GM12878 (cell line): Measurements from ENCODE around the gene SSR2. TPM values are rescaled to one million over a fixed set of nuclear protein-coding genes. Genes with fewer than 3 reads are reported as not detected.

Source experiments
- ATAC-seq: fragments of 200-7000 bp; cut with Tn5 transposase; 3 replicates; pipeline ENCODE4 v1.9.1; 2020; ENCODE audit warnings: mild to moderate bottlenecking, moderate library complexity
- BruUV-seq: library from RNA; stranded (reverse); fragments of 400-500 nt; replicated peaks from 2 replicates; lab custom pipeline; 2021; lab: Mats Ljungman, UMichigan
- CTCF ChIA-PET: fragments of 300-600 bp; sonication (Branson Sonifier 250); formaldehyde crosslinking; extraction: SDS; loops from one replicate; lab custom pipeline; 2021; ENCODE audit warnings: inconsistent platforms; lab: Yijun Ruan, JAX
- POLR2A ChIA-PET: fragments of 350-600 bp; formaldehyde crosslinking; extraction: SDS; loops from one replicate; lab custom pipeline; 2021; ENCODE audit warnings: inconsistent platforms; lab: Charles Lee
- RAD21 ChIA-PET: fragments of 300-600 bp; sonication (Branson Sonifier 250); formaldehyde crosslinking; loops from one replicate; lab custom pipeline; 2023; ENCODE audit warnings: antibody characterized with exemption; ENCODE audit not compliant: unreplicated experiment; lab: Charles Lee
- SMC1A ChIA-PET: fragments of 300-600 bp; sonication (Branson Sonifier 250); formaldehyde crosslinking; loops from one replicate; lab custom pipeline; 2023; ENCODE audit not compliant: unreplicated experiment, uncharacterized antibody; lab: Charles Lee
- DNase-seq: peaks from one replicate; pipeline ENCODE4 v3.0.0-alpha.2; 2011; ENCODE audit warnings: low read depth, low spot score
- FAIRE-seq: peaks from 3 replicates; lab custom pipeline; 2011; peaks lifted over from hg19 to GRCh38; lab: Jason Lieb, UNC
- H2AFZ ChIP-seq: 2 replicates; pipeline ENCODE4 v1.6.0; 2011; ENCODE audit warnings: low read depth, low read length, control low read depth; ENCODE audit not compliant: control insufficient read depth
- H3K27ac ChIP-seq: 2 replicates; pipeline ENCODE4 v1.5.1; 2011; ENCODE audit warnings: control low read depth; ENCODE audit not compliant: control insufficient read depth, insufficient read depth
- H3K27me3 ChIP-seq, 2 experiments: replicated peaks in 1 of 2; 2 replicates each; pipeline versions ENCODE4 v1.6.0 to v1.6.1; 2011; ENCODE audit warnings: low read length in 1 of 2; ENCODE audit not compliant: control insufficient read depth in 2 of 2, insufficient read depth in 2 of 2
- H3K36me3 ChIP-seq, 2 experiments: 2 replicates each; pipeline ENCODE4 v1.5.1; 2011; ENCODE audit warnings: low read length in 1 of 2; ENCODE audit not compliant: control insufficient read depth in 2 of 2, insufficient read depth in 2 of 2
- H3K4me1 ChIP-seq: 2 replicates; pipeline ENCODE4 v1.6.1; 2011; ENCODE audit warnings: mild to moderate bottlenecking, low read length, moderate library complexity, mixed read lengths; ENCODE audit not compliant: control insufficient read depth, insufficient read depth
- H3K4me2 ChIP-seq: 2 replicates; pipeline ENCODE4 v1.6.0; 2011; ENCODE audit warnings: control low read depth; ENCODE audit not compliant: control insufficient read depth, insufficient read depth
- H3K4me3 ChIP-seq: fragments of 200-600 bp; sonication (generic); 2 replicates; pipeline ENCODE4 v1.5.1; 2016
- H3K79me2 ChIP-seq: 2 replicates; pipeline ENCODE4 v1.6.0; 2011; ENCODE audit warnings: low read length; ENCODE audit not compliant: control insufficient read depth, insufficient read depth
- H3K9ac ChIP-seq: 2 replicates; pipeline ENCODE4 v1.8.0; 2011; ENCODE audit warnings: low read length, control low read depth, mixed read lengths; ENCODE audit not compliant: control insufficient read depth, insufficient read depth
- H3K9me3 ChIP-seq: replicated peaks from 3 replicates; pipeline ENCODE4 v1.5.1; 2011; ENCODE audit warnings: mild to moderate bottlenecking, low read length; ENCODE audit not compliant: control insufficient read depth, insufficient read depth
- H4K20me1 ChIP-seq: 2 replicates; pipeline ENCODE4 v1.6.0; 2011; ENCODE audit not compliant: control insufficient read depth, insufficient read depth
- EP300 ChIP-seq, 2 experiments: fragments of 150-350 bp in 1 of 2; IDR thresholded peaks; 2 replicates each; pipeline ENCODE4 v1.6.1; 2011 to 2012; ENCODE audit warnings: low read depth in 2 of 2, low read length in 2 of 2, borderline replicate concordance in 1 of 2, improper control_type of control experiment in 1 of 2, inconsistent platforms in 1 of 2; ENCODE audit not compliant: control insufficient read depth in 1 of 2
- NBN ChIP-seq: fragments of 450-650 bp; IDR thresholded peaks from 2 replicates; pipeline ENCODE4 v1.6.1; 2016
- SMAD5 ChIP-seq: IDR thresholded peaks from 2 replicates; pipeline ENCODE4 v1.6.1; 2016; ENCODE audit warnings: antibody characterized with exemption, low read depth
- SPI1 ChIP-seq: IDR thresholded peaks from 2 replicates; pipeline ENCODE4 v1.6.1; 2011; ENCODE audit warnings: low read depth, mild to moderate bottlenecking, low read length, moderate library complexity, borderline replicate concordance; ENCODE audit not compliant: insufficient read depth
- WGBS: methylation state at CpG from one replicate; pipeline ENCODE4 v1.1.6; 2016; ENCODE audit warnings: low lambda C conversion rate; ENCODE audit not compliant: insufficient replicate concordance, insufficient coverage; ENCODE audit errors: missing lambda C conversion rate; 5-methylcytosine and 5-hydroxymethylcytosine counted together
- in situ Hi-C: fragments of 300-500 bp; cut with MboI; formaldehyde crosslinking; loops from 9 replicates; pipeline ENCODE4 v1.14.3; 2018; ENCODE audit warnings: mixed read lengths
- intact Hi-C: fragments of 100-400 bp; cut with micrococcal nuclease; formaldehyde crosslinking; loops from one replicate; pipeline ENCODE4 v1.14.2; 2022; ENCODE audit not compliant: unreplicated experiment
- polyA plus RNA-seq, 11 experiments: library from polyadenylated mRNA; depleted of rRNA in 4 of 11; unstranded in 6 of 11; stranded (reverse) in 5 of 11; fragments of >200 nt; fragmentation: Nextera tagmentation in 4 of 11; fragmentation: Illumina TruSeq in 1 of 11; extraction: Ambion mirVana in 4 of 11; extraction: Trizol in 1 of 11; gene quantifications; 1 replicate in 1 of 11; 2 replicates in 10 of 11; pipeline versions ENCODE4 v1.2.1 to v1.2.3, GENCODE V29; 2011 to 2016; ENCODE audit warnings: inconsistent platforms in 2 of 11, missing spikeins in 2 of 11, low read depth in 1 of 11
- total RNA-seq, 4 experiments: library from RNA; depleted of rRNA in 3 of 4; stranded (reverse); fragments of >200 nt in 3 of 4; fragmentation: Illumina TruSeq in 1 of 4; extraction: Trizol in 1 of 4; gene quantifications; 2 replicates each; pipeline versions ENCODE4 v1.2.1 to v1.2.3, GENCODE V29; 2013 to 2021

Gene SSR2
- total and polyA plus RNA-seq, 10 of the 15 experiments (the other 5 are each of a cell fraction or from before 2014, with no cell fraction given), result 207 to 553 (median 315) TPM

GRCh38 chr1:156055281-156056048, 34.7 kb upstream of the SSR2 start:
- ATAC-seq (peak; percentile 1; the same call in 1 of the 3 replicates), FAIRE-seq (no peak), DNase-seq (no peak)
- Histone ChIP-seq H3K4me3 (peak overlapping the region; percentile 93), H3K27me3 (no peaks in the 10 kb centered on the region), H4K20me1 (no peaks in the 10 kb centered on the region), H3K9me3 (no peaks in the 10 kb centered on the region)
- in situ Hi-C loops (no loop called here), intact Hi-C loops (loop anchor here (2.0 to 10.0 kb wide), 3 partner anchors 35 to 201 kb away; partner anchors contain the start of genes GON4L, SSR2 and SYT11)
- SMC1A ChIA-PET, result interaction anchor here (1.0 to 2.3 kb wide), 2 partner anchors 11 to 117 kb away, joined by 4 to 7 read pairs; no protein-coding TSS in a partner anchor
- 19% methylated on average over 17 of the region's 17 CpGs for WGBS
- 0 out of 2 replicates have a peak, but pooled peaks have one; percentile 31 for TF ChIP-seq SMAD5
- no peak for TF ChIP-seq EP300 (IDR thresholded peaks at IDR 0.05; ENCODE audit: borderline replicate concordance in 1 of 2, control insufficient read depth in 1 of 2, low read depth in 2 of 2, low read length in 2 of 2)
- no peak for TF ChIP-seq NBN
- peak; percentile 85; the same call in 1 of the 2 replicates for TF ChIP-seq SPI1
- TF ChIP-seq, all 136 proteins: peak for 2
- ChIA-PET CTCF (interaction anchor here (1.2 to 3.1 kb wide), 2 partner anchors 10 to 66 kb away, joined by 5 to 28 read pairs; no protein-coding TSS in a partner anchor), POLR2A (interaction anchor here (0.7 to 1.2 kb wide), 2 partner anchors 35 to 110 kb away, joined by 3 to 4 read pairs; partner anchors contain the start of gene SSR2), RAD21 (interaction anchor here (1.1 kb wide), 1 partner anchor 11 kb away, joined by 3 read pairs; no protein-coding TSS in a partner anchor)
- H3K9ac ChIP-seq, result peak overlapping the region; percentile 96
- H2AFZ ChIP-seq, result peak overlapping the region; percentile 98
- peak overlapping the region; percentile 99 for H3K4me2 ChIP-seq
- no peaks in the 10 kb centered on the region; the same call in 1 of the 2 replicates for H3K4me1 ChIP-seq
- H3K36me3 ChIP-seq, result no peaks in the 10 kb centered on the region
- H3K79me2 ChIP-seq, result peaks cover 19% of the 10 kb centered on the region
- H3K27ac ChIP-seq, result peak overlapping the region; percentile 95
- no TSS peak for BruUV-seq
